Thyroid gland (tissue), 4 donors: ENCODE measurements around the gene SYAP1. TPM values are rescaled to one million over a fixed set of nuclear protein-coding genes. Genes with fewer than 3 reads are reported as not detected.
A peak's percentile ranks its signal among the peaks of the same experiment; 100 is the strongest.
"Not testable (repeated sequence)": the region's sequence is repeated elsewhere in the genome, so short reads cannot be mapped to it uniquely, and the experiment has no call there.

ENCODE experiments used
- DNase-seq, 2 donors: peaks; one replicate each; pipeline ENCODE4 v3.0.0-alpha.2; 2019
- H3K27ac ChIP-seq, 3 donors: fragments of 200-600 bp; sonication (generic); 1 replicate in 2 of 3; 2 replicates in 1 of 3; pipeline ENCODE4 v1.5.1; 2016 to 2019; ENCODE audit warnings: mild to moderate bottlenecking in 1 of 3, moderate library complexity in 1 of 3
- H3K27me3 ChIP-seq: fragments of 200-600 bp; sonication (generic); one replicate; pipeline ENCODE4 v1.5.1; 2019
- H3K36me3 ChIP-seq, 2 donors: fragments of 200-600 bp; sonication (generic); one replicate each; pipeline ENCODE4 v1.5.1; 2016 to 2019
- H3K4me1 ChIP-seq, 2 donors: fragments of 200-600 bp; sonication (generic); one replicate each; pipeline ENCODE4 v1.5.1; 2017 to 2019
- H3K4me3 ChIP-seq, 3 donors: fragments of 200-600 bp; sonication (generic); replicated peaks in 1 of 3; 1 replicate in 2 of 3; 2 replicates in 1 of 3; pipeline ENCODE4 v1.5.1; 2016; ENCODE audit warnings: mild to moderate bottlenecking in 1 of 3
- H3K9me3 ChIP-seq: fragments of 200-600 bp; sonication (generic); one replicate; pipeline ENCODE4 v1.5.1; 2017
- POLR2A ChIP-seq, 2 donors: fragments of 450-650 bp; IDR thresholded peaks; one replicate each; pipeline ENCODE4 v1.6.1; 2017; ENCODE audit warnings: antibody characterized with exemption in 2 of 2, mild to moderate bottlenecking in 2 of 2, moderate library complexity in 1 of 2
- WGBS, 2 donors: methylation state at CpG; one replicate each; pipeline ENCODE4 v1.1.5; 2017; 5-methylcytosine and 5-hydroxymethylcytosine counted together
- intact Hi-C: fragments of 100-400 bp; cut with DNase I; formaldehyde crosslinking; loops from one replicate; pipeline ENCODE4 v1.15.1; 2023
- total RNA-seq, 4 donors: library from RNA; depleted of rRNA; stranded (reverse); fragments of >200 nt; gene quantifications; one replicate each; pipeline ENCODE4 v1.2.3, GENCODE V29; 2016
- TF ChIP-seq, protein P1 (sequence below), 6 experiments: fragments of 200-600 bp in 3 of 6; fragments of 450-650 bp in 3 of 6; sonication (generic) in 3 of 6; IDR thresholded peaks; one replicate each; pipeline ENCODE4 v1.5.1; 2016 to 2019; ENCODE audit warnings: antibody characterized with exemption in 6 of 6, mild to moderate bottlenecking in 2 of 6, inconsistent platforms in 1 of 6, moderate library complexity in 1 of 6

Gene SYAP1
- total RNA-seq, 4 donors from 2014 or later, result 24.7 to 34.2 (median 31.0) TPM

DNA sequence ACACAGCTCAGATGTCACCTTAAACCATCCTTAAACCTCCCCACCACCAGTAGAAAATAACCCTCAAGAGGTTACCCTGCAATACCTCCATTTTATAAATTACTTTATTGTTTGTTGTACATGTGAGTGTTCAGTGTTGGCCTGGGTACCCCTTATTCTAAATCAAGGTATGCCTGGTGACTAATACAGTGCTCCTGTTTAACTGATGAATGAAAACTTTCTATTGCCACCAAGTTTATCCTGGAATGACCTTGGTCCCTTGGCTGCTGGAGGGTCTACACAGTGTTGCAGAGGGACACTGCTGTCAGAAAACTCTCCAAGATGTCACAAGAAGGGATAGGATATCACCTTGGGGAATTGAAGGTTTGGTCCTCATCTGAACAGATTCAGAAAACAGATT lies 59.6 kb downstream of the SYAP1 start:
- no peak for TF ChIP-seq POLR2A (IDR thresholded peaks at IDR 0.05)
- TF ChIP-seq, protein P1, sequence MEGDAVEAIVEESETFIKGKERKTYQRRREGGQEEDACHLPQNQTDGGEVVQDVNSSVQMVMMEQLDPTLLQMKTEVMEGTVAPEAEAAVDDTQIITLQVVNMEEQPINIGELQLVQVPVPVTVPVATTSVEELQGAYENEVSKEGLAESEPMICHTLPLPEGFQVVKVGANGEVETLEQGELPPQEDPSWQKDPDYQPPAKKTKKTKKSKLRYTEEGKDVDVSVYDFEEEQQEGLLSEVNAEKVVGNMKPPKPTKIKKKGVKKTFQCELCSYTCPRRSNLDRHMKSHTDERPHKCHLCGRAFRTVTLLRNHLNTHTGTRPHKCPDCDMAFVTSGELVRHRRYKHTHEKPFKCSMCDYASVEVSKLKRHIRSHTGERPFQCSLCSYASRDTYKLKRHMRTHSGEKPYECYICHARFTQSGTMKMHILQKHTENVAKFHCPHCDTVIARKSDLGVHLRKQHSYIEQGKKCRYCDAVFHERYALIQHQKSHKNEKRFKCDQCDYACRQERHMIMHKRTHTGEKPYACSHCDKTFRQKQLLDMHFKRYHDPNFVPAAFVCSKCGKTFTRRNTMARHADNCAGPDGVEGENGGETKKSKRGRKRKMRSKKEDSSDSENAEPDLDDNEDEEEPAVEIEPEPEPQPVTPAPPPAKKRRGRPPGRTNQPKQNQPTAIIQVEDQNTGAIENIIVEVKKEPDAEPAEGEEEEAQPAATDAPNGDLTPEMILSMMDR (IDR thresholded peaks at IDR 0.05), result no peak
- Histone ChIP-seq H3K9me3 (no peaks in the 10 kb centered on the region), H3K4me1 (no peaks in the 10 kb centered on the region), H3K4me3 (no peak overlapping the region), H3K36me3 (no peaks in the 10 kb centered on the region), H3K27me3 (no peaks in the 10 kb centered on the region), H3K27ac (no peak overlapping the region)
- DNase-seq, result no peak
- intact Hi-C loops, result no loop called here

- WGBS, 2 donors, result 84 to 95% methylated on average over 2 of the region's 2 CpGs
- not testable (repeated sequence) for H3K36me3 ChIP-seq, H3K9me3 ChIP-seq, DNase-seq, H3K27me3 ChIP-seq, H3K4me3 ChIP-seq, H3K27ac ChIP-seq, H3K4me1 ChIP-seq
- intact Hi-C loops, result loop anchor here (10.0 kb wide), 1 partner anchor 65 kb away; the partner anchor contains the start of genes CTPS2 and SYAP1
Measured at GRCh38 chrX:16779815-16780214, 60.4 kb downstream of the SYAP1 start.

DNA sequence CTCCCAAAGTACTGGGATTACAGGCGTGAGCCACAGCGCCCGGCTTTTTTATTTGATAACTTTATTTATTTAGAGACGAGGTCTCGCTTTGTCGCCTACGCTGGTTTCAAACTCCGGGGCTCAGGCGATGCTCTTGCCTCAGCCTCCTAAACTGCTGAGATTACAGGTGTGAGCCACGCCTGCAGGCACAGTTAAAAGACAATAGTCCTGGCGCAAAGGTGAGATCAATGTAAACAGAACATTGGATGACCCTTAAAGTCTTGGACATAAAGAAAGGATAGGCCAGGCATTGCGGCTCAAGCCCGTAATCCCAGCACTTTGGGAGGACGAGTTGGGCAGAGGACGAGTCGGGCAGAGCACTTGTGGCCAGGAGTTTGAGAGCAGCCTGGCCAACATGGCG lies 64.0 kb downstream of the SYAP1 start:
- Histone ChIP-seq H3K4me1 (peaks cover 4 to 5% of the 10 kb centered on the region in 2 donors), H3K27me3 (no peaks in the 10 kb centered on the region), H3K27ac (no peak overlapping the region), H3K4me3 (no peak overlapping the region), H3K36me3 (no peaks in the 10 kb centered on the region), H3K9me3 (no peaks in the 10 kb centered on the region)
- intact Hi-C loops, result loop anchor here (10.0 kb wide), 1 partner anchor 69 kb away; the partner anchor contains the start of genes CTPS2 and SYAP1
- DNase-seq, result no peak
- 91 to 94% methylated on average over 17 of the region's 17 CpGs for WGBS, 2 donors
- TF ChIP-seq, protein P1 (IDR thresholded peaks at IDR 0.05), result no peak
- TF ChIP-seq POLR2A (IDR thresholded peaks at IDR 0.05), result no peak

- H3K27ac ChIP-seq, H3K9me3 ChIP-seq, H3K27me3 ChIP-seq, DNase-seq, H3K4me1 ChIP-seq, H3K36me3 ChIP-seq, H3K4me3 ChIP-seq: not testable (repeated sequence)
- 86 to 90% methylated on average over 11 to 18 of the region's 18 CpGs for WGBS, 2 donors
- intact Hi-C loops, result loop anchor here (10.0 kb wide), 1 partner anchor 70 kb away; the partner anchor contains the start of genes CTPS2 and SYAP1
Measured at GRCh38 chrX:16784440-16784839, 65.0 kb downstream of the SYAP1 start.

DNA sequence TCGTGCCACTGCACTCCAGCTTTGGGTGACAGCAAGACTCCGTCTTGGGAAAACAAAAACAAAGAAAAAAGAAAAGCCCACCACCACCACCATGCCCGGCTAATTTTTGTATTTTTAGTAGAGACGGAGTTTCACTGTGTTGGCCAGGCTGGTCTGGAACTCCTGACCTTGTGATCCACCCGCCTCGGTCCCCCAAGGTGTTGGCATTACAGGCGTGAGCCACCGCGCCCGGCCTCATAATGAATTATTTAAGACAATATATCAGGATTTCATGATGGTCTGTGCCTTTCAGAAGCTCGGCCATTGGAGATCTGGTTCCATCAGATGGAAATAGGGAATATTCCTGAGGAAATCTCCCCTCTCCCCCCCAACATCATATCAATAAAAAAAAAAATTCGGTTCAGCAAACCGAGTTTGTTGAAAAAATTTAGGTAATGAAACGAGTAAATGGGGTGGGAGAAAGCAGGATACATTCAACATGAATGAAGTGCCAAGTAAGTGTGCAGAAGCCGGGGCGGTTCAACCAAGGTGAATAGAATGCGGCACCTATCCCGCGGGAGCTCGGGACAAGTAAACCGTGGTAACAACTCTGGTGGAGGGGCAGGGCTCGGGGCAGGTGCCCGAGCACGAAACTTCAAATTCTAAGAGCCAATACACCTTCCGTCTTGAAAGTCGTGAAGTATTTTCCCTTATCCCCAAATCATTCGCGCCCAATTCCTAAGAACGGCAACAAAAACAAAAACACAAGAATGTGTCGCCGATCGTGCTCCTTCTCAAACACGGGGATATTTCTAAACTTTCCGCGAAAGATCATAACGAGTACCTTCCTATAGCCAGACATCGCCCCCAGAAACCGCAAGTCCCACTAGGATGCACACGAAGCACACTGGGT lies 66.1 kb downstream of the SYAP1 start:
- WGBS, 2 donors, result 8 to 14% methylated on average over 36 to 39 of the region's 39 CpGs
- intact Hi-C loops, result loop anchor here (10.0 kb wide), 1 partner anchor 71 kb away; the partner anchor contains the start of genes CTPS2 and SYAP1
- Histone ChIP-seq H3K4me1 (peaks cover 4 to 5% of the 10 kb centered on the region in 2 donors), H3K27ac (peak overlapping the region in 1 of 3 donors; percentile 41), H3K27me3 (no peaks in the 10 kb centered on the region), H3K9me3 (no peaks in the 10 kb centered on the region), H3K36me3 (peaks cover 0 to 2% of the 10 kb centered on the region in 2 donors), H3K4me3 (peak overlapping the region in 2 of 3 donors; percentile 39 to 73)
- no peak for TF ChIP-seq POLR2A (IDR thresholded peaks at IDR 0.05)
- TF ChIP-seq, protein P1 (IDR thresholded peaks at IDR 0.05), result no peak
- DNase-seq, result peak; percentile 20 to 25
